ENCODE data around the gene EXOC4.

Gene EXOC4

DNA sequence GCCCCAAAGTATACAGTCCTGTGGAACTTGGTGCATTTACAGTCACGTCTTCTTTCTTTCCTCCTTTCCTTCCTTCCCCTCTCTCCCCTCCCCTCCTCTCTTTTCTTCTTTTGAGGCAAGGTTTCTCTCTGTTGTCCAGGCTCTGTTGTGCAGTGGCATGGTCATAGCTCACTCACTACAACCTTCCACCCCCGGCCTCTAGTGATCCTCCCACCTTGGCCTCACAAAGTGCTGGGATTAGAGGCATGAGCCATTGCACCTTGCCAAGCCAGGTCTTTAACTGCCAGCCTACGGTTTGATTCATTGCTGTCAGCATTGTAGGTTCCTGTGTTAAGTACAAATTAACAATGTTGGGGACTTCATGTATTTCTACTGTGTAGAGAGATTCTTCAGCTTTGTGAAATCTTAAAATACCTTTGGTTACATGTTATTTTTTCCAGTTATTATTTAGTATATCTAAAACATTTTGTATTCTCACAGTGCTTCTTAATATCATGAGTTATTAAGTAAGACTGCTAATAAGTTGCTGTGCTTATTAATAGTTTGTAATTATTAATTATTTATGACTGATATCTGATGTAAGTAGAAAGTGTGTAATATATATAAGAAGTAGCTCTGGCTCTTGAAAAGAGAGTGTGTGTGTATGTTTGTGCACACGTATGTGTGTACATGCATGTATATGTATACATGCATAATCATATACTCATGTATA lies 320.8 kb downstream of the EXOC4 start:
- DNase-seq (ENCODE audit: low read depth): no peak

DNA sequence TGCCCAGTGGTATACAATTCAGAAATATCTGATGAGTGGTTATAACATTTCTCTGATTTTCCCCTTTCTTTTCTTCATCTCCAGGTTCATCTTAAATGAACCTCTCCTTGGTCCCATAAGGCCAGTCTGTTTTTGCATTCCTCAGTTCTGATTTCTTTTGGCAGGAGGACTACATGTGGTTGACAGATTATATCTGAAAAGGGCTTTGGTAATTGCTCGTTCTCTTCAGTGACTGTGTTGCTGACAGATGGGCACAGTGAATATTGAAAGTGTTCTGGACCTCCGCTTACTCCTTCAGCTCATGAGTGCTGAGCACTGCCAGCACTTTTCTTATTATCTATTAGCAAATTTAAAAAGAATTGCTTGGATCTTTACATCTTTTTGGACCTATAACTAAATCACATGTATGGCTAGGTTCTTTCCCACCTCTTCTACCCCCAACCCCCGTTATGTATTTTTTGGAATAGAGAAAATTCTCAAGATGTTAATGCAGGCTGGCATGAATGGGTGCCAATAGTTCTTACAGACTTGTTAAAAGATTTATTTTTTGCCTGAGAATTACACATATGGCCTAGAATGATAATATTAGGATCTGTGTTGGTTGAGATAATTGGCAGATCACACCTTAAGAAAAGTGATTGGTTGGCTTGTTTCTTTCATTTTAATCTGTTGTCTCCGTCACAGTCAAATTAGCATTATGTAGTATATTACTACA lies 323.0 kb downstream of the EXOC4 start:
- DNase-seq (ENCODE audit: low read depth): no peak

DNA sequence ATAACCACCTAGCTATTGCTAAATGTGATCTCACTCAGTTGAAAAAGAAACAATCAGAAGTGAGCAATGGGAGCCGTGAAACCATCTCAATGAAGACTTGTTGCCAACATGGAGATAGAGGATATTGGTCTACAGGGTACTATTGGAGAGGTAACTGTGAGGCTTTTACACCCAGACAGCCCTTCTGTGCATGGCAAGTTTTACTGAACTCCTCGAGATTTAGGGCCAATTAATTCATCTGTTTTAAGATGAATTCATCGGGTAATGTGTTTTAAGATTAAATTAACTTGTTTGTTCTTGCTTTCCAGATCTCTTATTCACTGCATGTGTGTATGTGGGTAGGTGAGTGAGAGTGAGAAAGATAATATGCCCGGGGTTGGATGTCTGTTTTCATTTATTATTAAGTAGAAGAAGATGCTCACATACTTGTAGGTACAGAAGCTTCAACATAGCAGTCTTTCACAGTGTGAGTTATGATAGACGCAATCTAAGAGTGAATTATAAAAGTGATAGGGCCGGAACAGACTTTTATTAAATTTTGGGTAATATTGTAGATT lies 323.8 kb downstream of the EXOC4 start:
- no peak for DNase-seq (ENCODE audit: low read depth)

DNA sequence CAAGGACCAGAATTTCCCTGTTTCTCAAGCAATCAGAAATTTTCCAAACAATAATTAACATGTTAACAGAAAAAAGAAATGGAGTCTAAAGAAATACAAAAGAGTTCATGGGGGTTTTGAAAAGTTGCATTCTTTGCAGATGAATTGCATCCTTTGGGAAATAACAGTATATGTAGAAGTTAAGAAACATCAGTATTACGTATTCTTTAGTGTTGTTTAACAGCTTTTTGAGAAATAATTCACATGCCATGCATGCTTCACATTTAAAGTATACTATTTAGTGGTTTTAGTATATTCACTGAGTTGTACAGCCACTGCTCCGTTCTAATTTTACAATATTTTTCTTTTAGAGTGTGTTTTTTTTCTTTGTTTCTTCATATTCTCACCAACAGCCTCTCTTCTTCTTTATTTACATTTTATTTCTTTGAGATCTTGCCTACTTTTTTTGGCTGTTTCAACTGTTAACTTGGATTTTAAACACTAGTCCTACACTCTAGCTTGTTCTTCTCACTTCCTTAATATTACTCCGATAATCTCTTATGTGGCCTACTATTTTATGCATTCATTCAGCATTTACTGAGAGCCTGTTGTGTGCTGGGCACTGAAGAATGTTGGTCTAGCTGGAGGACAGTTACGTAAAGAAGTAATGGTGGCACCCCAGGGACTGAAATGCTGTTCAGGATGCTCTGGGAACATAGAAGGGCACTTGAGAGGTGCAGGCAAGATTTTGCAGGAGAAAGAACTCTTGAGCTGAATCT lies 330.1 kb downstream of the EXOC4 start:
- DNase-seq (ENCODE audit: low read depth): peak; percentile 38

DNA sequence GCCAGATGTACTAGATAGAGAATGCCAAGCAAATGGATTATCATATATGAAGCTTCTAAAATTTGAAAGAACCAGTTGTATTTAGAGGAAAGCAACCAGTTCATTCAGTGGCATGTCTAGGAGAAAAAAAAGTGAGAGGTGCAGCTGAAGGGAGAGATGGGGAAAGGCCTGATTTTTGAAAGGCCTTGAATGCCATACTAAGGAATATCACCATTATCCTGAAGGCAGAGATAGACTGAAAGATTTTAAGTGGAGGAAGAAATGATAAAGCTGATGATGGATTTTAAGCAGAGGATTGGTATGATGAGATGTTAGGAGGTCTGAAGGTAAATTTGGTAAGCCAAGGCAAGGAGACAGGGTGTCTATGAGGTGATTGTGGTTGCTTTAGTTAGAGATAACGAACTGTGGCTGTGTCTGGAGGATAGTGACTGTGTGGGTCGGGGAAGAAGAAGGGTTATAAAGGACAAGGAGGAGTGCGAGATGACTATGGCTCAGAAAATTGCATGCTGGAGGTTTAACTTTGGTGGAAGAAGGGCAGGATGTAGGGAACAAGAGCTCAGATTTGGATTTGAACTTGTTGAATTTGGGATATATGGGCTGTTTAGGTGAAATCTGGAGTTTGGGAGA lies 330.8 kb downstream of the EXOC4 start:
- DNase-seq (ENCODE audit: low read depth): no peak

DNA sequence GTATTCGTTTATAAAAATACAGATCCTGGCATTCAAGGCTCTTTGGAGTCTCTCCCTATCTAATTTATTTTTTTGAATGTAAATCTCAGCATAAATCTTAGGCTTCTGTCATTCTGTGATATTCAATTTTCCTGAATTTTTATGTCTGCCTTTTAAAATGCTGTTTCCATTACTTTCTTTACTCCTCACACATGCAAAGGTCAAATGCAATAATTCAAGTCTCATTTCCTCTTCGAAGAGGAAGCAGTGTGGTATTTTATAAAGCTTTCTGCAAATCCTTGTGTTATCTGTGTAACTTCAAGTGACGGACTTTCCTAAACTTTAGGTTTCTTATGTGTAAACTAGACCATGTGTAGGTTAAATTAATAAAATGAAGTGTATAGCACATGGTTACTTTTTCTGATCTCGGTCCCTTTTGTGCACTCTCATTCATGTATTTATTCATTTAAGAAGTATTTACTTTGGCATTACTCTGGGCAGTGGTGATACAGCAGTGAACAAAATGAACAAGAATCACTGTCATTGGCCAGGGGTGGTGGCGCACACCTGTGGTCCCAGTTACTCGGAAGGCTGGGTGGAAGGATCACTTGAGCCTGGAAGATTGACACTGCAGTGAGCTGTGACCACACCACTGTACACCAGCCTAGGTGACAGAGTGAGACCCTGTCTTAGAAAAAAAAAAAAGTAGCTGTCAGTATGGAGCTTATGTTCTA lies 332.2 kb downstream of the EXOC4 start:
- DNase-seq (ENCODE audit: low read depth): no peak

DNA sequence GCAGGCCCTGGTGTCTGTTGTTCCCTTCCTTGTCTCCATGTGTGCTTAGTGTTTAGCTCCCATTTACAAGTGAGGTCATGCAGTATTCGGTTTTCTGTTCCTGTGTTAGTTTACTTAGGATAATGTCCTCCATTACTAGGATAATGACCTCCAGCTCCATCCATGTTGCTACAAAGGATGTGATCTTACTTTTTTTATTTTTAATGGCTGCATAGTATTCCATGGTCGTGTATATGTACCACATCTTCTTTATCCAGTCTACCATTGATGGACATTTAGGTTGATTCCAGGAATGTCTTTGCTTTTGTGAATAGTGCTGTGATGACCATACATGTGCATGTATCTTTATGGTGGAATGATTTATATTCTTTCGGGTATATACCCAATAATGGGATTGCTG lies 333.4 kb downstream of the EXOC4 start:
- no peak for DNase-seq (ENCODE audit: low read depth)

DNA sequence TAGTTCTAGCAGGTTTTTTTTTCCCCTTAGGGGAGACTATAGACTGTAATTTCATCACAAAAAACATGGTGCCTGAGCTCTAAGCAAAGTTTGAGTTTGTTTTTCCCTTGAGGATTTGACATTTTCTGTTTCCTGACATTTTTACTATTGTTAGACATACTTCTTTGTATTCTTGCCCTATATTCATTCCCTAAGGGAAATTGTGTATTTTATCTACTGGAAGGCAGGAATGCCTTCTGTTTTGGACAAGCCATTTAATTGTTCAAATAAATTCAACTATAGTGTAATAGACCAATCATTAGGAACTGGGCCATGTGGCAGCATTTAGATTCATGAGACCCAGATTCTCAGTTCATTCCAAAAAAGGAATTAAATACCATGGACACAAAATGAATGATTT lies 335.0 kb downstream of the EXOC4 start:
- DNase-seq (ENCODE audit: low read depth): no peak

DNA sequence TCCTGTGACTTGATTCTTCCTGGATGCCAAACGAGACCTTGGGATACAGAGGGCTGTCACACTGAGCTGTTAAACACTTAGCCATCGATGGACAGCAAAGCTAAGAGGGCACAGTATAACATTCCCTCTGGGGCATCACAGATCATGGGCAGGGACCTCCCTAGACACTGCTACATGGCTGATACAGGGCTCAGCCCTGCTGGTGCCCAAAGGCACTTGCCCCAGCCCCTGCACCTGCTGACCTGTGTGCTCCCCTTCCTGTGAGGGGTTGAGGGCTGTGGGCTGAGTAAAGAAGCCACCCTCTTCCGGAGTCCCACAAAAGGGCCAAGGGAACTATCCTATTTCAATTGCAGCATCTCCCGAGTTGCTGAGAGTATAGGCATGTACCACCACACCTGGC lies 337.9 kb downstream of the EXOC4 start:
- no peak for DNase-seq (ENCODE audit: low read depth)

DNA sequence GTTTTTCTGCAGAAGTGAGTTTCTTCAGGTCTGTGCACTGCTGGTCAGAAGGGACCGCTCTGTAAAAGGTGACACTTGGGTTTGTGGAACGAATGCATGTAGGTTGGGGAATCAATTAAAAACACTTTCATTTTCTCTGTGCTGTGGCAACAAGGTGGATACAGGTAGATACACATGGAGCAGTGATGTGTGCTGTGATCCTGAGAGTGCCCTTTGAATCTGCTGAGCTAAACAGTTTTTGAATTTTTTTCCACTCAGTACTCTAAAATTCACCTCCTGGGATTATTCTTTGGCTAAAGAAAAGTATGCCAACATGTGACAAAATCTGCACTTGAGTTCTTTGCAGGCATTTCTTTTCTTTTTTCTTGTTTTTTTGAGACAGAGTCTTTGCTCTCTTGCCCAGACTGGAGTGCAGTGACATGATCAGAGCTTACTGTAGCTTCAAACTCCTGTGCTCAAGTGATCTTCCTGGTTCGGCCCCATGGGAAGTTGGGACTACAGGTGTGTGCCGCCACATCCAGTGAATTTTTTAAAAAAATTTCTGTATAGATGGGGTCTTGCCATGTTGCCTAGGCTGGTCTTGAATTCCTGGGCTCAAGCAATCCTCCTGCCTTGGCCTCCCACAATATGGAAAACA lies 338.9 kb downstream of the EXOC4 start:
- DNase-seq (ENCODE audit: low read depth): no peak

DNA sequence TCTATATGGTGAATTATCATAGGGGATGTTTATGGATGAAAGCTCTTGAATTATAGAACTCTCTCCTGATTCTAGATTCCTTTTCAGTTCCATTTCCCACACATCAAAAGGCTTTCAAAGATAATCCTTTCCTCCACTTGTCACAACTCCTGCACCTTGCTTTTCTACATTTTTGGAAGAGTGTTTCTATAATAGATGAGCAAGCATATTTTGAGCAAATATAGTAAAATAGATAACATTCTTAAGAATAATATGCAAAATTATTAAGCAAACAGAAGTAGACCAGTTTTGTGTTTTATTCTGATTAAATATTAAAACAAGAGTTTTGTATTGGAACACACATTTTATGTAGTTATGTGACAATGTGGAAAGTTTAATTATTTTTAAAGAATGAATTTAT lies 340.7 kb downstream of the EXOC4 start:
- no peak for DNase-seq (ENCODE audit: low read depth)

DNA sequence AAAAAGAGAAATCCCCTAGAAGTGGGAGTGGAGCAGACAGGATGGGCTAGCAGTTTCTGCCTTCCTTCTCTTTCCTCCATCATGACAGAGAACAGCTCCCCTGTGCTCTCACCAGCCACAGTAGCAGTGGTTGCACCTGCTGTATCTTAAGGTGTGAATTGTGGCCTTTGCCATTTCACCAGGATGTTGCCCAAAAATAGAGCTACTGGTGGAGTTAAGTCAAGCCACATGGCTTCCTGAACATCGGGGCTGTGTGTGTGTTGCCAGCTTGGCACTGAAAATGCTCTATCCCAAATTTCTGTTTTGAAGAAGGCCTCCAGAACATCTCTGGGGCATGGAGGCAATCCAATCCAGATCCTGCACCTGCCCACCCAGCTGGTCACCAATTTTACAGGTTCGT lies 348.7 kb downstream of the EXOC4 start:
- no peak for DNase-seq (ENCODE audit: low read depth)

DNA sequence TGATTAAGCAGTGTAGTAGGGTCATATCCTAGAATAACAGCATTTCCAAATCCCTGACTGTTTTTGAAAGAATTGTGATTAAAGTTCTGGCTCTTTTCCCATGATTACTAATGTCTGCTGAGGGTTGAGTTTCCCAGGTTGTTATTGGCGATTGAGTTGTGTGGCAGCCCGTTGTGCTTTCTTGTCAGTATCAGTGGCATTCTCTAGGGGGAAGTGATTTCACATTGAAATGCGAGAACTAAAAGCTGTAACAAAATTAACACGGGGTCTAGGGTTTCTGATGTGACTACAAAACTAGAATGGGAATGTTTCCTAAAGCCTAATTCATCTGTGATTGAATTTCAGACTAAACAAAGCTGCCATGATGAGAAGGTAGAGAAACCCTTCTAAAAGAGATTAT lies 349.4 kb downstream of the EXOC4 start:
- DNase-seq (ENCODE audit: low read depth): no peak

DNA sequence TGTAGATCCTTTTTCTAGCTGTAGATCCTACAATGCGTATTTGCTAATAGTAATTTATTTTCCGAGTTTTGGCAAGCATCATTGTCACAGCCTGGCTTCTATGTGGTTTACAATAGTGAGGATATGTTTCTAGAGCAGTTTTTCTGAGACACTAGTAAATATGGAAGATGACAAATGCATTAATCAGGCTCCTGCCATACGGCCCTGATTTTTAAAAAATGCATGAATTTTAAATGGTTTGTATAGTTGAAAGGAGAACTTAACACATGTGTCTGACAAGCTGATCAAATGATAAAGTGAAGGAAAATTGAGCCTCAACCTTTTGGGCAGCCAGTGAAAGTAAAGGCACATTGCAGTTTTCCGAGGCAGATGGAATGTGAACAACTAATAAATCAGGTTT lies 354.1 kb downstream of the EXOC4 start:
- DNase-seq (ENCODE audit: low read depth): no peak

DNA sequence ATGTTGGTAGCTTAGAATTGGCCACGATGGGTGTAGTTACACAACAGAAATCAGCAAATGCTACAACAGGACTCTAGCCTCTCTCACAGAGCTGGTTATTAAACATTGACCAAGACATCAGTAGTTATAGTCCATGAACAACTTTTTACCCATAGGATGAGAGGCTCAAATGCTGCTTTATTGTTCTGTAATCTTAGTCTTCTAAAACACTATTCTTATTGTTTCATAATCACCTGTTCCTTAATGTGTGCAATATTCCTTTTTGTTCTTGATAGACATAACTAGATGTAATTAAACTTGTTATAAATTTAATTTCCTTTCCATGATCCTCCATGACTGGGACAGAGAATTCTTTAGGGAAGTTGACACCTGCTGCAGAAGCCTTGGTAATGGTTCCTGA lies 356.9 kb downstream of the EXOC4 start:
- no peak for DNase-seq (ENCODE audit: low read depth)

DNA sequence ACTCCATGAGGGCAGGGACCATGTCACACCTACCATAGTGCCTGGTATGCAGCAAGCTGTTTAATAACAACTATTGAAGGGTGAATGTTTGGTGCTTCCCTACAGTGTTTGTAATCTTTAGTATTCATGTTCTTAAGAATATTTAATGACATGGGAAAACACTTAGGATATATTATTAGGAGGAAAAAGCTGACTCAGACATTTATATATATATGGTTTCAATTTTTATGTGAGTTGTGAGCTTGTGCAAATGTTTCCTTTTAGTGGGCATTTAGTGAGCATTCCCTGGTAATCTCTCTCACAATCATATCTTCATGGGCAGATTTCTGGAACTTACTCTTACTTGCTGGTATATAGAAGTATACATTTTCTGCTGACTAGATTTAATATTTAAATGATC lies 359.1 kb downstream of the EXOC4 start:
- no peak for DNase-seq (ENCODE audit: low read depth)

DNA sequence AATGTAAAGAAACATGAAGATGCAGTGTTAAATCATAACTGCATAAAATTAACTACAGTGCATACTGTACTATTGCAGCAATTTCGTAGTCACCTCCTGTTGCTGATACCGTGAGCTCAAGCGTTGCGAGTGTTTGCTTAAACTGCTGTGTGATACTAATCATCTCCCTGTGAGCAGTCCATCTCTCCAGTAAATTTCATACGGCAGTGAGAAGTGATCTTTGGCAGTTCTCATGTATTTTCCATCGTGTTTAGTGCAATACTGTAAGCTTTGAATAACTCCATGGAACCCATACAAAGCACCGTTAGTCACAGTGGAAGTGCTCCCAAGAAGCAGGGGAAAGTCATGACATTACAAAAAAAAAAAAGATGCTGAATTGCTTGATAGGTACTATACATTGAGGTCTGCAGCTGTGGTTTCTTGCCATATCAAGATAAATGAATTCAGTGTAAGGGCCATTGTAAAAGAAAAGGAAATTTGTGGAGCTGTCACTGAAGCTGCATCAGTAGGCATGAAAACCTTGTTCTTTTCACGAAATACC lies 360.4 kb downstream of the EXOC4 start:
- DNase-seq (ENCODE audit: low read depth): no peak

DNA sequence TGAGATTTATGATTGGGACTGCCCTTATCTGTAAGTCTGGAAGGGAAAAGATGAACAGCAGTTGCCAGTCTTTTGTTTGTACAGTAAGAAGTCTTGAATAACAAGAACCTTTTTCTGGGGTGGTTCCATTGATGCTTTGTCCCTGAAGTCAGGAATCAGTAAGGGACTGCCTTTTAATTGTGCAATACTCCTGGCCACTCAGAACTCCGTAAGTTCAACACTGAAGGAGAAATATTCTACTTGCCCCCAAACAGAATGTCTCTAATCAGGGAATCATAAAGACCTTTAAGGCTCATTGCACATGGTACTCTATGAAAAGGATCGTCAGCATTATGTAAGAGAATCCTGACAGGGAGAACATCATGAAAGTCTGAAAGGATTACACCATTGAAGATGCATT lies 361.4 kb downstream of the EXOC4 start:
- DNase-seq (ENCODE audit: low read depth): no peak

DNA sequence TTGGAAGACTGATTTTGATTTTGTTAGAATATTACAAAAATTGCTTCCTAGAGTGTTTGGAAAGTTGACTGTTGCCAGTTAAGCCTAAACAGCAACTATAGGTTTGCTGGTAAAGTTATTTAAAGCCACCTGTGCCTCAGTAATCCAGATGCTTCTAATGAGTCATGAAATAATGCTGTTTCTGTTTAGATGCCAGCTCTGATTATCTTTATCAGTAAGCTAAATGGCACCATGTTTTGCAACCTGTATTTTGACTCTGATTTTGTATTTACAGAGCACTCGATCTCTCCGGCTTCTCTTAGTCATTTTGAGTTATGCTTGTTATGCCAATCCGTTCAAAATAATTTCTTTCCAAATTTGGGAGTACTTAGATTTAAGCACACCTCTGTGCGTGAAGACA lies 366.1 kb downstream of the EXOC4 start:
- DNase-seq (ENCODE audit: low read depth): no peak

DNA sequence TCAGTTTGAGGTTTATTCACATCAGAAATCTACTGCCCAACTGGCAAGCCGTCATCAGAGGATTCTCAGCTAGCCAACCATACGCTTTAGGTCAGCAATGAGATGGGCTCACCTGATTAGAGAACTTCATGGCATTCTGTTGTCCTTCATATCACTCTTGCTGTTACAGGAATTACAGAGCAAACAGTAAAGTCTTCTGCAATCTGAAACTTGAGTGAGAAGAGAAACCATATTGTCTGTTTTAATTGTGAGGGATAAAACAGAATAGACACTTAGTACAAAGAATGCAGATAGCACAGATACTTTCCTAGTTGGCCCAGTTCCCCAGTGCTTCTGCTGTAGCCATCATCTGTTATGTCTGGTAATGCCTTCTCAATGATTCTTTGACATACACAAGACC lies 366.6 kb downstream of the EXOC4 start:
- DNase-seq (ENCODE audit: low read depth): no peak

DNA sequence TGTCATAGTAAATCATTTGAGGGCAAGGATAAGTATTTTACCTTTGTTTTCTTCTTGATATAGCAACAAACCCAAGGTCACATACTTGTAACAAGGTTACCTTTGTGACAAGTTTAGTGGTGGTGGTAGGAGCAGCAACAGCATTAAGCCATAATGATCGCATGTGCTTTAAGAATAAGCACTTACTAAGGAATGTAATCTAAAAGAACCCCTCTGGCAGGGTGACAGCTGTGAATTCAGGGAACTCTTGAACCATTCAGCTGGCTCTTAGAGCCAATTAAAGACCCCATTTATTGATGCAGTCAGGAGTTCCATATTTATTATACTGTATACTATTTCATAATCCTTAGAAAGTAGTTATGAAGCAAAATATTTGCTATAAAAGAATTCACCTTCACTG lies 370.8 kb downstream of the EXOC4 start:
- DNase-seq (ENCODE audit: low read depth): no peak

All from HS-27A (cell line).